Upper lobe of right lung (tissue), 1 donor: ENCODE data around the gene ANKS1A. TPM values are rescaled to one million over a fixed set of nuclear protein-coding genes. Genes with fewer than 3 reads are reported as not detected.
"Not testable (repeated sequence)": the region's sequence is repeated elsewhere in the genome, so short reads cannot be mapped to it uniquely, and the experiment has no call there.

Experiments used
- ATAC-seq: fragments of 200-7000 bp; cut with Tn5 transposase; one replicate; pipeline ENCODE4 v1.9.1; 2020; ENCODE audit warnings: mild to moderate bottlenecking, moderate library complexity
- DNase-seq: peaks from one replicate; pipeline ENCODE4 v3.0.0-alpha.2; 2020
- H3K27ac ChIP-seq: fragments of 200-600 bp; one replicate; pipeline ENCODE4 v1.8.0; 2022
- H3K27me3 ChIP-seq: fragments of 200-600 bp; one replicate; pipeline ENCODE4 v1.8.0; 2022; ENCODE audit warnings: mild to moderate bottlenecking
- H3K36me3 ChIP-seq: fragments of 200-600 bp; one replicate; pipeline ENCODE4 v1.8.0; 2022
- H3K4me1 ChIP-seq: fragments of 200-600 bp; one replicate; pipeline ENCODE4 v1.8.0; 2022
- H3K4me3 ChIP-seq: fragments of 200-600 bp; one replicate; pipeline ENCODE4 v1.8.0; 2022; ENCODE audit warnings: mild to moderate bottlenecking
- H3K9me3 ChIP-seq: fragments of 200-600 bp; one replicate; pipeline ENCODE4 v1.8.0; 2022
- CTCF ChIP-seq: fragments of 200-600 bp; IDR thresholded peaks from one replicate; pipeline ENCODE4 v1.8.0; 2022; ENCODE audit warnings: antibody characterized with exemption
- intact Hi-C: fragments of 100-400 bp; cut with DNase I; formaldehyde crosslinking; loops from one replicate; pipeline ENCODE4 v1.11.0; 2022
- total RNA-seq: library from RNA; stranded (reverse); fragmentation: NEBNext Ultra II Directional; extraction: Animal tissue kit (Norgen Biotek cat#: 25700); gene quantifications from one replicate; pipeline ENCODE4 v1.2.1, GENCODE V29; 2021
- donor health status: DM: no; HTN: yes; CAD: no; lungs with severe emphysema.

The ANKS1A gene
- total RNA-seq, 1 donor from 2014 or later = 59.0 TPM

- H3K9me3 ChIP-seq = no peaks in the 10 kb centered on the region
These were observed 231.7 kb downstream of the ANKS1A start for GRCh38 chr6:35120746-35121145.

DNA sequence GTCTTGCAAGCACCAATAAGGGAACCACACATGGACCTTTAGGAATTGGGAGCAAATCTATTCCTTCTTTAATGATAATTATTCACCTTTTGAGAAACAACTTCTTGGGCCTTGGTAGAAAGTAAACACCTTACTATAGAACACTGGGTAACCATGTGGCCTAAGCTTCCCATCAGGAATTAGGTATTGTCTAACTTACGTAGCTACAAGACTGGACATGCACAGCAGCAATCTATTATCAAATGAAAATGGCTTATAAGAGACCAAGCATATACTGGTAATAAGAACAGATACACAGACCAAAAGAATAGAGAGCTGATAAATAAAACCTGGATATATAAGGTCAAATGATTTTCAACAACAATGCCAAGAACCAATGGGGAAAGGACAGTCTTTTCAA, 235.3 kb downstream of the ANKS1A start:
- H3K36me3 ChIP-seq = no peaks in the 10 kb centered on the region
- no peak overlapping the region for H3K4me3 ChIP-seq
- intact Hi-C loops = no loop called here
- ATAC-seq (no peak), DNase-seq (no peak)
- H3K4me1 ChIP-seq = no peaks in the 10 kb centered on the region
- H3K27ac ChIP-seq = no peak overlapping the region
- H3K9me3 ChIP-seq = no peaks in the 10 kb centered on the region
- no peak for TF ChIP-seq CTCF
- no peaks in the 10 kb centered on the region for H3K27me3 ChIP-seq

More at GRCh38 chr6:35120746-35121145, 231.7 kb downstream of the ANKS1A start:
- H3K36me3 ChIP-seq = no peaks in the 10 kb centered on the region
- TF ChIP-seq CTCF = no peak
- ATAC-seq (no peak), DNase-seq (no peak)
- no peak overlapping the region for H3K4me3 ChIP-seq
- no peak overlapping the region for H3K27ac ChIP-seq
- intact Hi-C loops = no loop called here
- H3K4me1 ChIP-seq = no peaks in the 10 kb centered on the region
- no peaks in the 10 kb centered on the region for H3K27me3 ChIP-seq

- Histone ChIP-seq H3K27ac (no peak overlapping the region), H3K27me3 (no peaks in the 10 kb centered on the region), H3K36me3 (no peaks in the 10 kb centered on the region), H3K9me3 (no peaks in the 10 kb centered on the region), H3K4me3 (no peak overlapping the region), H3K4me1 (no peaks in the 10 kb centered on the region)
- DNase-seq = no peak
- ATAC-seq = no peak
- no peak for TF ChIP-seq CTCF
- intact Hi-C loops = no loop called here
These were observed 239.0 kb downstream of the ANKS1A start for GRCh38 chr6:35128042-35128441.

GRCh38 chr6:35128496-35128895, 239.4 kb downstream of the ANKS1A start:
- no peaks in the 10 kb centered on the region for H3K36me3 ChIP-seq
- no peaks in the 10 kb centered on the region for H3K4me1 ChIP-seq
- peak; percentile 41 for ATAC-seq
- intact Hi-C loops = no loop called here
- no peaks in the 10 kb centered on the region for H3K9me3 ChIP-seq
- H3K27me3 ChIP-seq = no peaks in the 10 kb centered on the region
- H3K27ac ChIP-seq = no peak overlapping the region
- TF ChIP-seq CTCF = no peak
- H3K4me3 ChIP-seq = no peak overlapping the region
- DNase-seq = no peak

DNA sequence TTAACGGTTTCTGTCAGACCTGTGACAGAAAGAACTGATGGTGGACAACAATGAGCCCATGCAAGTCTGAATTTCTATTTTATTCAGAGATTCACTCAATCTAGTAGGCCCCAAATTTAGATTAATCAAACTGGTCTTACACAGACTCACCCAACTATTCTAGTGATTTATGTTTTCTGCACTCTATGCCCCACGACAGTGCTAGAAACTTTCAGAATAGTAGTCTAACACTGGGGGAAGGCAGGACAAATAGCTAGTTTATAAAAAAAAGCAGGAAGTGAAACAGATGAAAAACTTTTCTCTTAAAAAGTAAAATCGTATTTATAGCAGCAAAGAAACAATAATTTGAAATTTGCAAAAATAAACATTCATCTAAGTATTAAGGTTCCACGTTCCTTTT, 247.1 kb downstream of the ANKS1A start:
- ATAC-seq (no peak), DNase-seq (no peak)
- intact Hi-C loops = no loop called here

DNA sequence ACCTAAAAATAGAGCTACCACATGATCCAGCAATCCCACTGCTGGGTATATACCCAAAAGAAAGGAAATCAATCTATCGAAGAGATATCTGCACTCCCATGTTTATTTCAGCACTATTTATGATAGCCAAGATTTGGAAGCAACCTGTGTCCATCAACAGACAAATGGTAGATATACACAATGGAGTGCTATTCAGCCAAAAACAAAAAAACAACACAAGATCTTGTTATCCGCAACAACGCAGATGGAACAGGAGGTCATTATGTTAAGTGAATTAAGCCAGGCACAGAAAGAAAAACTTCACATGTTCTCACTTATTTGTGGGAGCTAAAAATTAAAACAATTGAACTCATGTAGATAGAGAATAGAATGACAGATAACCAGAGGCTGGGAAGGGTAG, 249.1 kb downstream of the ANKS1A start:
- H3K36me3 ChIP-seq, H3K27ac ChIP-seq, H3K9me3 ChIP-seq, ATAC-seq, H3K27me3 ChIP-seq, H3K4me1 ChIP-seq, DNase-seq, H3K4me3 ChIP-seq, intact Hi-C loops: not testable (repeated sequence)

More for the DNA sequence above, 247.1 kb downstream of the ANKS1A start:
- Histone ChIP-seq H3K36me3 (no peaks in the 10 kb centered on the region), H3K4me3 (no peak overlapping the region), H3K27ac (no peak overlapping the region), H3K27me3 (no peaks in the 10 kb centered on the region), H3K9me3 (no peaks in the 10 kb centered on the region), H3K4me1 (peaks cover 9% of the 10 kb centered on the region)
- no peak for TF ChIP-seq CTCF
